GM18868 (cell line): ENCODE measurements around the gene SFSWAP.

Experiments used
- ATAC-seq: cut with Tn5 transposase; IDR thresholded peaks from one replicate; pipeline ENCODE4 v1.9.1; 2021; ENCODE audit warnings: mild to moderate bottlenecking, moderate library complexity; ENCODE audit not compliant: unreplicated experiment

The SFSWAP gene

DNA sequence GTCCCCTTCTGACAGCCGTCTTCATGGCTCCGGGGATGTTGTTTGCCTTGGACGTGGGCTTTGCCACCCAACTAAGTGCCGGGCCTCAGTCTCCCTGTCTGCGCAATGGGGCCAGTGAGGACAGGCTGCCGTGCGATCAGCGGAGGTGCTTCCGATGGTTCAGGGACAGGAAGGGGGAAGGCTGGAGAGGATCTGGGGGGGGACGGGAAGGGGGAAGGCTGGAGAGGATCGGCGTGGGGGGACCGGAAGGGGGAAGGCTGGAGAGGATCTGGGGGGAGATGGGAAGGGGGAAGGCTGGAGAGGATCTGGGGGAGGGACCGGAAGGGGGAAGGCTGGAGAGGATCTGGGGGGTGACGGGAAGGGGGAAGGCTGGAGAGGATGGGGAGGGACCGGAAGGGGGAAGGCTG lies 120.7 kb downstream of the SFSWAP start:
- ATAC-seq, result no peak

DNA sequence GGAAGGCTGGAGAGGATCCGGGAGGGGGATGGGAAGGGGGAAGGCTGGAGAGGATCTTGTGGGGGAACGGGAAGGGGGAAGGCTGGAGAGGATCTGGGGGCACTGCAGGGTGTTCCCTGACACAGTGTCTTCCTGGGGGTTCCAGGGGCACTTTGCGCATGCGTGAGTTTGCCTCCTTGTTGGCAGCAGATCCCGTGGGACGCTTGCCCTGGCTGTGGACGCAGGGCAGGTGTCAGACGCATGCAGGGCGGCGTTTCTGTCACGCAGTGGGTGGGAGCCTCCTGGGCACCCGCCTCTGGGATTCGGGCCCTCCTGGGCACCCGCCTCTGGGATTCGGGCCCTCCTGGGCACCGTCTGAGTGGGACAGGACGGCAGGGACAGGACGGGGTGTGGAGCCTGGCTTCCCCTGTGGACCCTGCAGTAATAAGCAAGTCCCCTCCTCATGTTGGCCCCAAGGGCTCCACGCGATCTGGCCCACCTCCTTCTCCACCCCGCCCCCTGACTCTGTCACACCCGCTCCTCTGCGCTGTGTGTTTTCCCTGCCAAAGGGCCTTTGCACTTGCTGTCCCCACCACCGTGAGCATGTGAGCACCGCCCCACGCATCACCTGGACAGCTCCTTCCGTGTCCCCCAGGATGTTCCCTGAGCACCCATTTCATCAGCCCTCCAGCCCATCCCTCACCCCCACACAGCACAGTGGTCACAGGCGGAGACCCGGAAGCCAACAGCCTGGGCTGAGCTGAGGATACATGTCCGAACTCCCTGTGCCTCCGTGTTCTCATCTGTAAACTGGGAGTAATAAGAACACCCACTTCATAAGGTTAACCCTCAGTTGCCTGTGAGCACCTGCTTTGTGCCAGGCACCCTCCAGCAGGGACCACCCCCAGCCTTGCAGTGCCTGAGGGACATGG lies 121.7 kb downstream of the SFSWAP start:
- ATAC-seq, result no peak

DNA sequence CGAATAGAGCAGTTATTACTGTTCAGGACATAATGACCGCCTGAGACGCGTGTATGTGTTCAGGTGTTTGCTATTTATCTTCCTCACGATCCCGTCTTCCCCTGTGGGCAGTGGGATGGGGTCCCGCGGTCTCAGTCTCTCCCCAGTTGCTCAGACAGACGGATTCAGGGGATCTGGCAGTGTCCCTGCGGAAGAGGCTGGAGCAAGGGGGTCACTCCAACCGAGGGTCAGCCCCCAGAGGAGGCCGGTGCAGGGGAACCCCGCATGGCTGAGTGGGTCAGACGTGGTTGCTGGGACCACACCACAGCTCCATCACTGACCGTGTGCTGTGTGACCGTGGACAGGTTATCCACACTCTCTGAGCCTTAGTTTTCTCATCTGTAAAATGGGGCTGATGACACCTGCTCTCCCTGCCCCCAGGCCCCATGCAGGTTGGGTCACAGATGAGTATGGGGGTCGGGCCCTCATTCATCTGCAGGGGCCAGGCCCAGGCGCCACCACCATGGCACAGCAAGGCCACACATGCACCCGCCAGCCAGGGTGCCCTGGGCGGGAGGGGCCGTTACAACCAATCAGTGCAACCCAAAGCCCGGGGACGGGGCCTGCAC lies 122.5 kb downstream of the SFSWAP start:
- no peak for ATAC-seq

GRCh38 chr12:131833896-131834641 lies 123.2 kb downstream of the SFSWAP start:
- no peak for ATAC-seq

DNA sequence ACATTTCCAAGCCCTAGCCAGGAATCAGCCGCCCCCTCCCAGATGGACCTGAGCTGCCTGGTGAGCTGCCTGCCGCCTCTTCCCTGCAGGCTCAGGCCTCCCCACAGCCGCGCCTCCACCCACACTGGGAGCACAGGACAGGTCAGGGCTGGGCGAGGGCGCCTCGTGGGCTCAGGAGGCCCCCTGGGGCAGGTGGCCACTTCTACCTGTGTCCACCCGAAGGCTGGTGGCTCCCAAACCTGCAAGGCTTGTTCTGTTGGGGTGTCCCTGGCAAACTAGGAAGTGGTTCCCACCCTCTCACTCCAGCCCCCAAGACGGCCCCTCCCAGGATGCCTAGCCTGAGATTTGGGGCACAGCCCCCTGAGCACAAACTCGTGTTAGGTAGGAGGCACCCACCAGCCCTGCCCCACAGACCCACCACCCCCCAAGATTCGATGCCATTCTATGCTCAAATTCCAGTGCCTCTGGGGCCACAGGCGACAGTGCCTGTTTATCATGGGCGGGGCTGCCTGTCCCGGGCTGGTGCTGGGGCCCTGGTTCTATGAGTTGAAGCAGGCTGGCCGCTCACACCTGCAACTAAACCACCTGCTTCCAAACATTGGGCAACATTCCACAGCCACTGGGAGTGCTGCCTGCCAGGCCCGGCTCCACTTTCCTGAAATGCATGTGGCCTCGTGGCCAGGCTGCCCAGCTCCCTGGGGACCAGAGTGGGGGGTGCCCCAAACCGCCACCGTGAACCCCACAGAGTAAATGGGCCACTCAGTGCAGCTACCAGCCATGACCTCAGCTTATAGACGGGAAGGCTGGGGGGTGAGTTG lies 124.1 kb downstream of the SFSWAP start:
- no peak for ATAC-seq

GRCh38 chr12:131835616-131836171 lies 124.8 kb downstream of the SFSWAP start:
- no peak for ATAC-seq

DNA sequence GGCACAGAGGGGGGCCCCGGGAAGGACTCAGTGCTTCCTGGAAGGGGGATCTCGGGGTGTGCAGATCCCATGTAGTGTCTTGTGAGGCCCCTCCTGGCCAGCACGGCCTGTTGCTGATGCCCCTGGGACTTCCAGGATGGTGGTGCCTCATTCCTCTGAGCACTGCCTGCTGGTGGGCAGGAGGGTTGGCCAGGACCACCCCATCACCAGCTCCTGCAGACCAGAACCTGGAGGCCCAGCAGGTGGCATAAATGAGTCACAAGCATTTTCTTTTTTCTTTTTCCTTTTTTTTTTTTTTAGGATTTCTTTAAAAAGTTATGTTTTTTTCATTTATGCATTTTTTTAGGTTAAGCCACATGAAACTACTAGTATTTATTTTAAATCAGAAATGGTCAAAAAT lies 125.3 kb downstream of the SFSWAP start:
- no peak for ATAC-seq

- no peak for ATAC-seq
Observed at GRCh38 chr12:131836714-131837397, 126.0 kb downstream of the SFSWAP start.

DNA sequence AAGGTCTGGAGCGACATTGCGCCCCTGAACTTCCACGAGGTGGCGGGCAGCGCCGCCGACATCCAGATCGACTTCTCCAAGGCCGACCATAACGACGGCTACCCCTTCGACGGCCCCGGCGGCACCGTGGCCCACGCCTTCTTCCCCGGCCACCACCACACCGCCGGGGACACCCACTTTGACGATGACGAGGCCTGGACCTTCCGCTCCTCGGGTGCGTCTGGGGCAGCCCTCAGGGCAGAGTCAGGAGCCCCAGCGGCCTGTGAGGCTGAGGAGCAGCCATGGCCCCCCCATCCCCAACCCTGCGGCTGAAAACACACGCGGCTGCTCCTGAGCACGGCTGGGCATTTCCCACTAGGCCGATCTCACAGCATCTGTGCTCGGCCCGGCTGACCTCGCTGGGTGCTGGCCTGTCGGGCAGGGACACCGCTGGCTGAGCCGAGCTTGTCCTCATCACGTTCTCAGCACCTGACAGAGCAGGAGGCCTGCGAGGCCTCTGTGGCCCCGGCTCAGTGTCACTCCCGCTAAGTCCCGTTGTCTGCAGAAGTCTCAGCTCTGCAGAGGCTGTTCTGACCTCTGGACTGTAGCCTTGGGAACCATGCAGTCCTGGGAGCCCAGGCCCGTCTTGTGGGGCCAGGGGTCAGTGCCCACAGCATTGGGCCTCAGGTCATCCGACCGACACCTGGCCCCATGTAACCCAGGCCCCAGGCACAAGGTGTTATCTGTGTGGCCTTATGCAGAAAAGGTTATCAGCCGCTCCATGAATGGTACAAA lies 129.9 kb downstream of the SFSWAP start:
- ATAC-seq, result no peak

GRCh38 chr12:131841547-131841946 lies 130.7 kb downstream of the SFSWAP start:
- no peak for ATAC-seq

GRCh38 chr12:131842169-131842568 lies 131.3 kb downstream of the SFSWAP start:
- no peak for ATAC-seq

GRCh38 chr12:131843527-131843926 lies 132.6 kb downstream of the SFSWAP start:
- no peak for ATAC-seq

GRCh38 chr12:131844140-131844539 lies 133.2 kb downstream of the SFSWAP start:
- ATAC-seq, result no peak

DNA sequence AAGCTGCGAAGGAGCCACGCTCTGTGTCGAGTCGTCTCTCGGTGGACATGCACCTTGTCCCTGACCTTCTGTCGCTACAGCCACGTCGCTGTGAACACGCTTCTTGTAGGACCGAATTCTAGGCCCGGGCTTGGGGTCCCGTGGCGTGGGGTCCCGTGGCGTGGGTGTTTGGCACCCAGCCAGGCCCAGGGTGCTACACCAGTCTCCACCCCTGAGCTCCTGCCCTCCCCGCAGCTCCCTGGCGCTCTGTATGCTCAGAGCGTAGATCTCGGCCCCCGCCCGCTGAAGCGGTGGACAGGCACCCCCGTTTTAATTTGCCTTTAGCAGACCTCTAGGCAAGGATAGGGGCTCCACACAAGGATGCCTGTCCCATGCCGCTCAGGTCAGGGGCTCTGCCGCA lies 133.8 kb downstream of the SFSWAP start:
- ATAC-seq, result no peak

DNA sequence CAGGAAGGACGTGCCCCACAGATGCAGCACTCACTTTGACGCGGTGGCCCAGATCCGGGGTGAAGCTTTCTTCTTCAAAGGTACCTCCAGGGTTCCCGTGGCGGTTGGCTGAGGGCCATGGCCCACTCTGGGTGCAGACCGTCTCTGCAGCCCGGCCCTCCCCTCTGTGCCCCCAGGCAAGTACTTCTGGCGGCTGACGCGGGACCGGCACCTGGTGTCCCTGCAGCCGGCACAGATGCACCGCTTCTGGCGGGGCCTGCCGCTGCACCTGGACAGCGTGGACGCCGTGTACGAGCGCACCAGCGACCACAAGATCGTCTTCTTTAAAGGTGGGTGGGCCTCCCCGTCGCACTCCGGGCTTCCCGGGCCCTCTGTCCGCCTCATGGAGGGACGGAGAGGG lies 134.2 kb downstream of the SFSWAP start:
- ATAC-seq, result no peak

GRCh38 chr12:131847456-131847855 lies 136.6 kb downstream of the SFSWAP start:
- no peak for ATAC-seq

- no peak for ATAC-seq
Observed at GRCh38 chr12:131848753-131849152, 137.9 kb downstream of the SFSWAP start.
